ENCODE results near the gene UBE2K. TPM values are rescaled to one million over a fixed set of nuclear protein-coding genes. Genes with fewer than 3 reads are reported as not detected.
"Not testable (repeated sequence)": the region's sequence is repeated elsewhere in the genome, so short reads cannot be mapped to it uniquely, and the experiment has no call there.

UBE2K gene
- polyA plus RNA-seq, 3 donors = 24.2 to 66.8 (median 50.0) TPM

GRCh38 chr4:39792128-39792527 lies 94.2 kb downstream of the UBE2K start:
- Mint-ChIP-seq H3K9me3 (peaks cover 0 to 9% (median 0%) of the 10 kb centered on the region in 7 donors), H3K4me1 (no peaks in the 10 kb centered on the region), H3K27ac (peak overlapping the region in 1 of 7 donors; percentile 46), H3K4me3 (no peak overlapping the region), H3K36me3 (no peaks in the 10 kb centered on the region), H3K27me3 (ENCODE audit: low read depth in 3 of 3) (peaks cover 0 to 4% (median 0%) of the 10 kb centered on the region in 3 donors)
- Histone ChIP-seq H3K4me2 (replicated peaks; ENCODE audit: extremely low read depth, low read length, poor library complexity, severe bottlenecking) (no peak overlapping the region), H2AFZ (ENCODE audit: insufficient read depth, low read depth, low read length, poor library complexity, severe bottlenecking) (no peak overlapping the region), H3K4me1 (ENCODE audit: control insufficient read depth in 1 of 2, insufficient read depth in 2 of 2, low read length in 2 of 2) (no peaks in the 10 kb centered on the region), H3K27ac (ENCODE audit: low read depth in 1 of 2, low read length in 2 of 2) (no peak overlapping the region), H3K79me2 (ENCODE audit: insufficient read depth, low read length) (no peaks in the 10 kb centered on the region), H4K20me1 (ENCODE audit: insufficient read depth, low read length) (no peaks in the 10 kb centered on the region), H3K36me3 (replicated peaks in 1 of 2; ENCODE audit: control insufficient read depth in 1 of 2, insufficient read depth in 2 of 2, low read length in 2 of 2) (no peaks in the 10 kb centered on the region), H3K4me3 (replicated peaks in 1 of 3; ENCODE audit: low read depth in 2 of 3, low read length in 3 of 3) (no peak overlapping the region), H3K27me3 (ENCODE audit: control insufficient read depth in 2 of 2, insufficient read depth in 2 of 2, low read length in 2 of 2) (no peaks in the 10 kb centered on the region), H3K9ac (ENCODE audit: insufficient read depth, low read length, poor library complexity, severe bottlenecking) (no peak overlapping the region), H3K9me3 (replicated peaks in 1 of 2; ENCODE audit: control insufficient read depth in 1 of 2, insufficient read depth in 1 of 2, low read length in 2 of 2) (no peaks in the 10 kb centered on the region)
- no peak for TF ChIP-seq CTCF (IDR thresholded peaks at IDR 0.05)
- 77% methylated on average over 4 of the region's 5 CpGs for WGBS (ENCODE audit: insufficient coverage)
- no peak for DNase-seq
- intact Hi-C loops (cut with micrococcal nuclease) = no loop called here

GRCh38 chr4:39792529-39792928 lies 94.6 kb downstream of the UBE2K start:
- Histone ChIP-seq H3K79me2 (ENCODE audit: insufficient read depth, low read length) (no peaks in the 10 kb centered on the region), H2AFZ (ENCODE audit: insufficient read depth, low read depth, low read length, poor library complexity, severe bottlenecking) (no peak overlapping the region), H4K20me1 (ENCODE audit: insufficient read depth, low read length) (no peaks in the 10 kb centered on the region), H3K27ac (ENCODE audit: low read depth in 1 of 2, low read length in 2 of 2) (no peak overlapping the region), H3K36me3 (replicated peaks in 1 of 2; ENCODE audit: control insufficient read depth in 1 of 2, insufficient read depth in 2 of 2, low read length in 2 of 2) (no peaks in the 10 kb centered on the region), H3K27me3 (ENCODE audit: control insufficient read depth in 2 of 2, insufficient read depth in 2 of 2, low read length in 2 of 2) (no peaks in the 10 kb centered on the region), H3K4me1 (ENCODE audit: control insufficient read depth in 1 of 2, insufficient read depth in 2 of 2, low read length in 2 of 2) (no peaks in the 10 kb centered on the region), H3K9me3 (replicated peaks in 1 of 2; ENCODE audit: control insufficient read depth in 1 of 2, insufficient read depth in 1 of 2, low read length in 2 of 2) (no peaks in the 10 kb centered on the region), H3K4me2 (replicated peaks; ENCODE audit: extremely low read depth, low read length, poor library complexity, severe bottlenecking) (no peak overlapping the region), H3K4me3 (replicated peaks in 1 of 3; ENCODE audit: low read depth in 2 of 3, low read length in 3 of 3) (no peak overlapping the region), H3K9ac (ENCODE audit: insufficient read depth, low read length, poor library complexity, severe bottlenecking) (no peak overlapping the region)
- no peaks in the 10 kb centered on the region for H3K4me1 Mint-ChIP-seq
- no peak for TF ChIP-seq CTCF (IDR thresholded peaks at IDR 0.05)
- peaks cover 0 to 9% (median 0%) of the 10 kb centered on the region in 7 donors for H3K9me3 Mint-ChIP-seq
- no peak overlapping the region for H3K27ac Mint-ChIP-seq
- DNase-seq = no peak
- intact Hi-C loops (cut with micrococcal nuclease) = no loop called here
- peaks cover 0 to 4% (median 0%) of the 10 kb centered on the region in 3 donors for H3K27me3 Mint-ChIP-seq (ENCODE audit: low read depth in 3 of 3)
- no peaks in the 10 kb centered on the region for H3K36me3 Mint-ChIP-seq
- no peak overlapping the region for H3K4me3 Mint-ChIP-seq
- no CpG with 5 or more reads among the region's 3 CpGs for WGBS (ENCODE audit: insufficient coverage)

GRCh38 chr4:39792976-39793375 lies 95.0 kb downstream of the UBE2K start:
- H3K4me1 Mint-ChIP-seq; H3K27ac ChIP-seq (ENCODE audit: low read depth in 1 of 2, low read length in 2 of 2); H3K4me1 ChIP-seq (ENCODE audit: control insufficient read depth in 1 of 2, insufficient read depth in 2 of 2, low read length in 2 of 2); H4K20me1 ChIP-seq (ENCODE audit: insufficient read depth, low read length); H3K4me3 ChIP-seq (replicated peaks in 1 of 3; ENCODE audit: low read depth in 2 of 3, low read length in 3 of 3); H2AFZ ChIP-seq (ENCODE audit: insufficient read depth, low read depth, low read length, poor library complexity, severe bottlenecking); H3K27me3 Mint-ChIP-seq (ENCODE audit: low read depth in 3 of 3); intact Hi-C loops (cut with micrococcal nuclease); H3K9me3 ChIP-seq (replicated peaks in 1 of 2; ENCODE audit: control insufficient read depth in 1 of 2, insufficient read depth in 1 of 2, low read length in 2 of 2); H3K27me3 ChIP-seq (ENCODE audit: control insufficient read depth in 2 of 2, insufficient read depth in 2 of 2, low read length in 2 of 2); DNase-seq; H3K4me3 Mint-ChIP-seq; H3K27ac Mint-ChIP-seq; H3K4me2 ChIP-seq (replicated peaks; ENCODE audit: extremely low read depth, low read length, poor library complexity, severe bottlenecking); H3K9ac ChIP-seq (ENCODE audit: insufficient read depth, low read length, poor library complexity, severe bottlenecking); H3K36me3 Mint-ChIP-seq; H3K9me3 Mint-ChIP-seq; H3K79me2 ChIP-seq (ENCODE audit: insufficient read depth, low read length); H3K36me3 ChIP-seq (replicated peaks in 1 of 2; ENCODE audit: control insufficient read depth in 1 of 2, insufficient read depth in 2 of 2, low read length in 2 of 2): not testable (repeated sequence)
- 98% methylated on average over 10 of the region's 13 CpGs for WGBS (ENCODE audit: insufficient coverage)
